HG03175 (cell line): ENCODE measurements around the gene ACOT13.
A peak's percentile ranks its signal among the peaks of the same experiment; 100 is the strongest.
"Not testable (repeated sequence)": the region's sequence is repeated elsewhere in the genome, so short reads cannot be mapped to it uniquely, and the experiment has no call there.

Source experiments
- ATAC-seq: cut with Tn5 transposase; IDR thresholded peaks from one replicate; pipeline ENCODE4 v1.9.1; 2021; ENCODE audit warnings: mild to moderate bottlenecking, moderate library complexity; ENCODE audit not compliant: unreplicated experiment

ACOT13 gene

DNA sequence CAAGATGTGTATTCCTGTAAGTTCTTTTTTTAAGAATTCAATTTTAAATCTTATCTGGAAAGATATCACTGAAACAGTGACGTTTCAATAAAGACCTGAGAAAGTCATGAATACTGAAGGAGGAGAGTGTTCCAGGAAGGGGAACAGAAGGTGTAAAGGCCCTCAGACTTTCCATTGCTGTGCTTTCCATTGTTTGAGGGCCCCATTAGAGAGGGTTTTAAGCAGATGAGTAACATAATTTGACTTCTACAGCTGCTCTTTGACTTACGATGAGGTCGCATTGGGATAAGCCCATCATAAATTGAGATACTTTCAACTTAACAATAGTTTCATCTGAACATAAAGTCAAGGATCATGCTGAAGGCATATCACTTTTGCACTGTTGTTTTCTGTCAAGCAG lies 24.7 kb downstream of the ACOT13 start:
- no peak for ATAC-seq

DNA sequence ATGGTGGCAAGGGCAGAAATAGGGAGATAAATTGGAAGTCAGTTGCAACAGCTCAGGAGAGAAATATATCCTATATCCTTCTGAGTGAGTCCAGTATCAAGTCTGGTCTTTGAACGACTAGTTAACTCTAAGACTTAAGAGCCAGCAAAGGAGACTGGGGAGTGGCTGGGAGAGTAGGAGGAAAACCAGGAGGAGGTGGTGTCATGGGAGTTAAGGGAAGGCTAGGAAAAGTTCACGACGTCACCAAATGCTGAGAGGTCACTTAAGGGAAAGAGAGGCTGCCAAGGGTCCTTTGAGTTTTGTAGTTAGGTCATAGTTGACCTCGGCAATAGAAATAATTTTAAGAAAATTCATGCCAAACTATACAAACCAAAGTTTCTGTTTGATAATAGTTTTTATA lies 25.1 kb downstream of the ACOT13 start:
- no peak for ATAC-seq

DNA sequence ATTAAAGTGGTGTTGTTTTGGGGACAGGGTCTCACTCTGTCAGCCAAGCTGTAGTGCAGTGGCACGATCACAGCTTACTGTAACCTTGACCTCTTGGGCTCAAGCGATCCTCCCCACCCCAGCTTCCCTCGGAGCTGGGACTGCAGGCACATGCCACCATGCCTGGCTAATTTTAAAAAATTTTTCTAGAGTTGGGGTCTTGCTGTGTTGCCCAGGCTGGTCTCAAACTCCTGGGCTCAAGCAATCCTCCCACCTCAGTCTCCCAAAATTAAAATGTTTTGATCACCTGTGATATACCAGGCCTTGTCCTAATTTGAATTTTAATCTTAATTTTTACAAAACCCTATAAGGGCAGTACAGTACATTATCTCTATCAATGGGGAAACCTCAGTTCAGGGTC lies 25.5 kb downstream of the ACOT13 start:
- ATAC-seq, result no peak

DNA sequence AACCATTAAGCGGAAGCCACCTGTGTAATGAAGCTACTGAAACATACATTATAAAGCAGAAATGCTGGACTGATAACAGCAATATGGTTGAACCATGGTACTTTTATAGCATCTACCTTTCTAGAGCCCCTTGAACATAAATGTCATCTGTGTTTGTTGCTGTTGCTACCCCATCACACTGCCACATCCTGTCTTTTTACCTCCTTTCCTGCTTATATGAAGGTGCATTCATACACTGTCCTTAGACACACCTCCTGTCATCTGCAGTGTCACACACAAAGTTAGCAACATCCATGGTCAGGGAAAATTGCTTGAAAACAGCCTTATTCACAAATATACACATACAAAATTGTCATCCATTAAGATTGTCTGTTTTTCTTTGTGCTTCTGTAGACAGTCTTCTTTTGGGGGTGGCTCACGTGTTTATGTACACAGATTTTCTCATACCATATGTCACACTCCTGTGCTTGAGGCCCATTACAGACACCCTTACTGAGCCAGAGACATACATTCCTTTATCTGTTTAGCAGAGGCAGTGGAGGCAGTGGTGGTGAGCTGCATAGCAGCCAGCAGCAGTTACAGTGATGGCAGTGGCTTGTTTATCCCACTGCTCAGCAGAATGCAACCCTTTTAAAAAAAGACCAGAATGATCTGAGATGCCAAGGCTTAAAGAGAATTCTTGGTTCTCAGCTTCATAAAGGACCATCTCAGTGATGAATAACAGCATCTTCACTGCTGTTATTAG lies 26.1 kb downstream of the ACOT13 start:
- no peak for ATAC-seq

DNA sequence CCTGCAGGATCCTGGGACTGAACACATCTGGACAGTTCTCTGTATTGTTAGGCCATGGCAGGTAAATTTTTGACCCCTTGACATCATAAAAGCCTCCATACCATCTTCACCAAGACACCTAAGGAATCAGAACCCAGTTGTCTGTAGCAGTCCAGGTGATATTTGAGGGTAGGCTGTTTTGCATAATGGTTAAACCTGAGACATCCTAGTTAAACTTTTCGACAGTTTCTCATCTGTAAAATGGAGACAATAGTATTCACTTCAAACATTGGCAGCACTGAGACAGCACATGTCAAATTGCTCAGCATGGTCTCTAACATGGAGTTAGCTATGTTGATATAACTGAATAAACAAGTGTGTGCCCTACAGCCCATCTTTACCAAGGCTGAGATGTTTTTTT lies 27.3 kb downstream of the ACOT13 start:
- ATAC-seq, result no peak

DNA sequence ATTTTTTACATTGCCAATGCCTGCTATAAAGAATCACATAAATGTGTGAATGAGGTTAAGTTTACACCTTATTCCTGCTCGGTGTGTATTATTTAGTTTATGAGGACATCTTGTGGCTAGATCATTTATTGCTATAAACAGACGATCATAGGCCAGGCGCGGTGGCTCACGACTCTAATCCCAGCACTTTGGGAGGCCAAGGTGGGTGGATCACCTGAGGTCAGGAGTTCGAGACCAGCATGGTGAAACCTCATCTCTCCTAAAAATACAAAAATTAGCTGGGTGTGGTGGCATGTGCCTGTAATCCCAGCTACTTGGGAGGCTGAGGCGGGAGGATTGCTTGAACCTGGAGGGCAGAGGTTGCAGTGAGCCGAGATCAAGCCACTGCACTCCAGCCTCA lies 28.8 kb downstream of the ACOT13 start:
- ATAC-seq, result peak; percentile 63

DNA sequence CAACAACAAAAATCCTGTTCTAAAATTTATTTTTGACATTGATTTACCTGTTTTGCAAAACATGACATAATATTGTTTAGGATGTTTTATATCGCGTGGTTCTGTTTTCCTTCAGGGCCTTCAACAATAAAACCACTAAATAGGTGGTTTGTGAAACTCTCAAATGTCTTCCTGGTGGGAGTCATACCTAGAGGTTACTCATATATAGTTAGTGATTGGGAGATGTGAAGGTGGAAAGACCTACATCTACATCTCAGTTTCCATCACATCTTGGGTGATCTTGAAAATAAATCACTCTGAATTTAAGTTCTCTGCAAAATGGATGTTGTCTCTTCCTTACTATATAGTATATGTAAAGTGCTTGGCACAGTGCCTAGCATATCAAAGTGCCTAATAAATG lies 29.2 kb downstream of the ACOT13 start:
- ATAC-seq, result no peak

DNA sequence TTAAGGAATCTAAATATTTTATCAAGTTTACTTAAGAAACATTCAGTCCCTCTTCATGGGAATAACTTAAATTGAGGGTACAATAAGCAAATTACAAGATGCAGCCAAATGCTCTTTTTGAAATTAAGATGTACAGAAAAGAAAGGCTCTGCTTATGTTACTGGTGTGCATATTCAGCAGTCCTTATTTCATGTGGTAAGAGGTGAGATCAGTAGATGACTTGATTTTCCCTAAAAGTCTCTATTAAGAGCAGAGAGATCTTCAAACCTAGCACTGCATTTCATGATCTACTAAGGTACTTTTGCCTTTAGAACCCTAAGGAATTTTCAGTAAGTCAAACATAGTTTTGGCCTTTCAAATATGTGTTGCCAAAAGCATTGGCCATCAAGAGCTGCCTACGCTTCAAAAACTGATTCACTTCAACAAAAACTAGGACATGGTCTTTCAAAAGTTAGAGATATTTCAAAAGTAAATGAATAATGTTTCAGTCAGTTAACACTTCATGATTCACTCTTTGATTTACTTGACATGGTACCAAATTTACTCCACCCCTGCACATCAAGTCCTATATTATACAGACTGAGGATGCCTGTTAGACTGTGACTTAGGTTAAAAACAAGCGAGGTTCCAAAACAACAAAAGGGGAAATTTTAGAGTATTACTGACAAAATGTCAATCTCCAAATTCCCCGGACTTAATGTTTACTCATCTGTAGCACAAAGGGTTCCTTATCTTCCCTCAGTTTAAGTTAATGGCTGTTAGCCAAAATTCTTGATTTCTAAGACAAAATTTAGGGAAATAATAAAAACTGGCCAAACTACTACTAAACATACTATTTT lies 32.9 kb downstream of the ACOT13 start:
- no peak for ATAC-seq

DNA sequence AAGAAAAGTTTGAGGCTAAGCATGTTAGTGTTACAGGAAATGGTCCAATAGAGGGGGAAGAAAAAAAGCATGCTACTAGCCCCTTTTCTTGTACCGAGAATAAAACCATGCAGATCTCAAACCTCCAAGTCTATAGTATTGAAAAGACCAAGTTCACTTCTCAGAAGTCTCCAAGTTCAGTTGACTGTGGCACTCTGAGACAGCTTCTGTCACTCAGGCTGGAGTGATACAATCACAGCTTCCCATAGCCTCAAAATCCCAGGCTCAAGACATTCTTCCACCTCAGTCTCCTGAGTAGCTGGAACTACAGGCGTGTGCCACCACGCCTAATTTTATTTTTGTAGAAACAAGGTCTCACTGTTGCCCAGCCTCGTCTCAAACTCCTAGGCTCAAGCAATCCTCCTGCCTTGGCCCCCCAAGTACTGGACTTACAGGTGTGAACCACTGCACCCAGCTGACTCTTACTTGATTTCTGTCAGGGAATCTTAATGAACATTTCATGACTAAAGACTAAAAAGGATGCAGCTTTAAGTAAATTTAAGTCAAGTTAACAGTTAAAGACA lies 35.9 kb downstream of the ACOT13 start:
- no peak for ATAC-seq

DNA sequence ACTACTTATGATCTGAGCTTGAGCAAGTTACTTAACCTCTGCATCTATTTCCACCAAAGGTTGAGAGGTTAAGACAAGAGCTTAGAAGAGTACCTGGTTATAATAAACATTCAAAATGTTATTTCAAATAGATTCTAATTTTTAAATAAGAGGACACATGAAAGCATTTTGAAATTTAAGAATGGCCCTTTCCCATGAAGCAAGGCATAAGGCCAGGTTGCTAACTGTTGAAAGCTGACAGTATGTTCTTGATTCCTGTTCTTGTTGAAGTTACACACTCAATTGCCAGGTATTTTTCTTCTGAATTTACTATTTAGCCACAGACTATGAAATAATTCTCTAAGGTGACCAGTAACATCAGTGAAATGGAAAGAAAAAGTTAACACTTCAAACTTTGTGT lies 37.6 kb downstream of the ACOT13 start:
- ATAC-seq, result no peak

DNA sequence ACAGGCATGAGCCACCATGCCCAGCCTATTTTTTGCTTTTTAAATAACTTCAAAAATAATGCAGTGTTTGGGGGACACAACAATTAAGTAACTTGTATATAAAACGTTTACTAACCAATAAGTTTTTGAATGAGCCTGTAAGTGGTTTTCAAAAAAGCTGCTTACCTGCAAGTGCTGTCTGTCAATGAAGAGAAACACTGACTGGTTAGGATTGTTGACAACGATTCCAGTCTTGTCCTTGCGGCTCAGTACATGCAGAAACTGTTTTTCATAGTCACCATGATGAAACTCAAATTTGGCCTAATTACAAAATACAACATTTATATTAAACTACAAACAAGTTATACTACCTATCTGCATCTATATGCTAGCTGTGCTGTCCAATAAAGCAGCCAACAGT lies 41.7 kb downstream of the ACOT13 start:
- ATAC-seq, result no peak

DNA sequence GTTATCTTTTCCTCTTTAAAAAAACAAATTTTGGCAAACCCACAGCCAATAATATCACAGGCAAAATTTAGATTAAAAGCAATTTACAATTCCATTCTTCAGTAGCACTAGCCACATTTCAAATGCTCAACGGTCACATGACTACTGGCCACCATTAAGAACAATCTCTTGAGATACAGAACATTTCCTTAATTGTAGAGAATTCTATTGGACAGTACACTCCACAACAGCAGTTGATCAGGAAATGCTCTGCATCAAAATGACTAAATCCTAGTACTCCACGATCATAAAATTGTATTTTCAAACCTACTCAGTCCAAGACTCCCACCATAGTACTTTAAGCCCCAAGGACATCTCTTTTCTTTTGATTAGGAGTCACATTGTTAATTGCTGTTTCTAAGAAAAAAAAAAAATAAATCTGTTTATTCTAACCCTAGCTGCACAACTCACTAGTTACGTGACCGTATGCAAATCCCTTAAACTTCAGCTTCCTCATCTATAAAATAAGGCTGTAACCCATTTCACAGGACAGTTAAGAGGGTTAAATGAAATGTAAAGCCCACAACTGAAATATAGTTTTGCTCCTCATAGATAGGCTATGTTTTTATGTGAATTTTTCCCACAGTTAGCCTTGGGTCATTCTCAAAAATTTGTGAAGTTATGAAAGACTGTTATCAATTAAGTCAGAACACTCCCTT lies 42.3 kb downstream of the ACOT13 start:
- ATAC-seq, result no peak

DNA sequence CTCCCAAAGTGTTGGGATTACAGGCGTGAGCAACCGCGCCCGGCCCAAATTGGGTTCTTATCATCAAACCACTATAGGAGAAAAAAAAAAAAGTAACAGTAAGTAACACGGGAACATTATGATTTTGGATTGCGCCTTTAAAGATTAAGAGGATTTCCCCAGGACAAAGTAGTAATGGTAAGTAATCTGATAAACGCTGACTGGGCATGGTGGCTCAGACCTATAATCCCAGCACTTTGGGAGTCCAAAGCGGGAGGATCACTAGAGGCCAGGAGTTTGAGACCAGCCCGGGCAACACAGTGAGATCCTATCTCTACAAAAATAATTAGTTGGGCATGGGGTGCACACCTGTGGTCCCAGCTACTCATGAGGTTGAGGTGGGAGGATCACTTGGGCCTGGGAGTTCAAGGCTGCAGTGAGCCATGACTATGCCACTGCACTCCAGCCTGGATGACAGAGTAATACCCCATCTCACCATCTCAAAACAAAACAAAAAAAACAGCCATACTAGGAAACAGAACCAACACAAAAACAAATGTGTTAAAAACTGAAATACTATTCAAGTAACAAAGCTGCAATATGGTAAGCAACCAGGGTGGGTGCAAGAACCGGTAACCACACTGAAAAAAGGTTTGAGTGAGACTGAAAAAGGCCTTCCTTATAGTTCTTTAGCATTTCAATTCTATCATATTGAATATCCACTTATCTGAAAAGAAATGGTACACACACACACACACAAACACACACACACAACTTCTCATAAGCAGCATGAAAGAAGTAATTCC lies 43.8 kb downstream of the ACOT13 start:
- no peak for ATAC-seq

DNA sequence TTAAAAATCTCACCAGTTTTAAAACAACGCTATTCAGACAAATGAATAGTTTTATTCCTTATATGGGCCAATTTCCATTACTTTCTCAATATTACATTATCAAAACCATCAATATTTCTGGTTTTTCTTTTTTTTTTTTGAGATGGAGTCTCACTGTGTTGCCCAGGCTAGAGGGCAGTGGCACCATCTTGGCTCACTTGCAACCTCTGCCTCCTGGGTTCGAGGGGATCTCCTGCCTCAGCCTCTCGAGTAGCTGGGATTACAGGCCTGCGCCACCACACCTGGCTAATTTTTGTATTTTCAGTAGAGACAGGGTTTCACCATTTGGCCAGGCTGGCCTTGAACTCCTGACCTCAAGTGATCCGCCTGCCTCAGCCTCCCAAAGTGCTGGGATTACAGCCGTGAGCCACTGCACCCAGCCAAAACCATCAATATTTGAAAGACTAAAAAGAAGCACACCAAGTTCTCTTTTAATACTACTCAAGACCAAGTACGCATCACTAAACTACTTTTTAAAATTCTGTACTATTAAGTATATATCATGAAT lies 49.8 kb downstream of the ACOT13 start:
- ATAC-seq, result not testable (repeated sequence)

DNA sequence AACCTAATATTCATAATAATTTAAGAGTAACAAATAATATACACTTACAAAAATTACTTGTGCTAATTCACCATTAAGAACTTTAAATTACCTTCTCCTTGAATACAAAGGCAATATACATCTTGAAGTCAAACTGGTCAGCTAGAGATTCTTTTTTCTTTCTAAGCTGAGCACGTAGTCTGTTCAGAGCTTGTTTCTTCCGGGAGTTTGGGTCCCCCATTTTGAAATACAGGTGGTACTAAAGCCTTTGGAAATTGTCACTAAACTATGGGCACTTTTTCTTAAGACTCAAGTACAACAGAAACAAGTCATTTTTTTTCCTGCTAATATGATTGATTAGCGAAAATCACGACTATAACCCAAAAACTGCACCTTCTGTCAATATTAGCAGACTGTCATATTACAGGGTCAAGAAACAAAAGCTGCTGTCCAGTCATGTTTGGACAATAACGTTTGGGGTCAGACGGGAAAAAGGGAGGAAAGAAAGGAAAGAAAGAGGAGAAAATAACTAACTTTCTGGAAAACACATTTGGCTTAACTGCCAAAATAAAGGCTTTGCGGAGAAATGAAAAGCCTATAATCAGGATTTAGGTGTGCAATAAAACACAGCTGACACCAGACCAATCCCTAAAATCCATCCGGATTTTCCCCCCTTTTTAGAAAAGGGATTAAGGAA lies 51.7 kb downstream of the ACOT13 start:
- no peak for ATAC-seq

DNA sequence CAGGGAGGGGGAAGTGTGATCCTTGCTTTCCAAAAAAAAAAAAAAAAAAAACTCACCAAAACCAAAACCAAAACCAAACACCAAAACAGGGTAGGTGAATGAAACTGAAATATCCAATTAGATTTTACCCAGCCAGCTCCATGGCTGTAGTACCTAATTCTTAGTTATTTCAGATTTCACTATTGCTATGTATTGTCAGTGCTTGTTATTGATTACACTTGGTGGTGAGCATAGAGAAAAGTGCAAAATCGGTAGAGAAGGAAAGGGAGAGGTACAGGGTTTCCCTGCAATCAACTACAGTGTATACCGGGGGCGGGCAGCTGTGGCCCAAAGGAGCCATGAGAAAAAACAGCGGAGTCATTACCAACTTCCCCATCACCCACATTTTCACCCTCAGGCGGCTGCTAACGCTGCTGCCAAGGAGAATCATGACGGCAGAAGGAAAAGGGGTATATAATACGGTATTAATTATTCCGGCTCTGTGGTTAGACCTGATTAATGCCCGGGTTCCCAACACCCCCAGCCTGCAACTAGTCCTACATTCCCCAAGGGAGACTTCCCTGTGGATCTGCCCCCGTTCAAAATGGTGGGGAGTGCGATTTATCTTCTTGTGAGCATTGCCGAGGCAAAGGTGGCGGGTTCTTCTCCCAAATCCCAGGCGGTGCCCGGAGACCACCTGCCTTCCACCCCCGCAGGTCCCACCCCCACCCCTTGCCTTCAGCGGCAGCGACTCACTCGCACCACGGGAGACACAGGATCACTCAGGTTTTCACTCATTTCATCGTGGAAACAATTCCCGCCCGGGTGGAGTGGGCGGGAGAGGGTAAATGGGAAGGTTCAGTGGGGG lies 52.5 kb downstream of the ACOT13 start, which contains the start of gene C6orf62:
TSS of gene C6orf62 (minus strand) at position 30 of the 847 bp plus-strand sequence. CDS start 486 bp downstream, outside the sequence.
- ATAC-seq, result peak; percentile 21

DNA sequence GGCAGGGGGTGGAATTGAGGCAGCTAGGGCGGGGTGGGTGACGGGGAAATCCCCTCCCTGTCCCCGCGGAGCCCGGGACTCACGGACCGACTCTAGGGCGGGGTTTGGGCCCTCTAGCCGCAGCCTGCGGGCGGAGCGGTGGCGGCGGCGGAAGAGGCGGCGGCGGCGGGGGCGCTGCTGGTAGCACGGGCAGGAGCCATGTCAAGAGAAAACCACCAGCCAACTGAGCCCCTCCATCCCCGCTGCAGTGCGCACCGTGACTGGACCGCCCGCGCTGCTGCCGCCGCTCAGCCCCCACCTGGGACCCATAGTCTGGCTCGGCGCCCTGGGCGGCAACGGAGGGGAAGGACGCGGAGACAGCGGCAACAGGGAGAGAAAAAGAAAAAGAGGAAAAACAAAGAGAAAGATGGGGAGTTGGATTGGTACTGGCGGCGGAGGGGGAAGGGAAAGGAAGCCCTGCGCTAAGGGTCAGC lies 53.3 kb downstream of the ACOT13 start:
- ATAC-seq, result no peak

DNA sequence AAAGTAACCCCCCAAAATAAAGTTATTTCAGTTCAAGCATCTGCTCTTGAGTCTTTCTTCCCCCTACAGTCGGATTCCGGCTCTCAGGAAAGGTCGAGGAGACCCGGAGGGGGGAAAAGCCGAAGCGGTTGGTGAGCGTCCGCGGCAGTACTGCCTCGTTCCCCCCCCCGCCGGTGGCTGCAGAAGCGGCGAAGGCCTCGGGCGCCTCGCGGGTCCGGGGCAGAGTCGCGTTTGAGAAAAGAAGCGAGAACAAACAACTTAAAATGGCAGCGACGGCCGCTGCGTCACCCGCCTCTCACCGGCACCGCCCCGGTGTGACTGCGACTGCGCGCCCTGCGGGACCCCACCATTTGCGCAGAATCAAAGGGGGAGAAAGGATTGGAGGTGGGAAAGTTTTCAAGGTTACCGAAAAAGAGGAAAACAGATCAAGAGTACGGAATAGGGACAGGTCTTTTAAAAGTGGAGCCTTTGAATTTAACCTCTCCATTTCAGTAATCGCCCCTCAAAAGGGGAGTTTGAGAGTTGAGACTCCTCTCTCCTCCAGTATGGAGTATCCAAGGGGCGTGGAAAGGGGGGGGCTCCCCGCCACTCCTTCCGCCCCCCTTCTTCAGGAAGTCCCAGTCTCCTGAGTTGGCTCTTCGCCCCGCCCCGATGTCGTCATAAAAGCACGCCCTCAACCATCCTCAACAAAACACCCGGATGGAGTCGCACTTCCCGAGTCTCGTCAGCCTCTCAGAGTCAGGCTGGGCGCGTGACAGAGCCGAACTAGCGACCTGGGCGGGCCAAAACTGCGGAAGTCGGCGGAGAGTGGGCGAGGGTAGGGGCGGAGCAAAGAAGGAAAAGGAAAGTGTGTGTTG lies 54.0 kb downstream of the ACOT13 start:
- peak; percentile 87 for ATAC-seq
